HPDE6-E6E7 (cell line): ENCODE results near the gene WBP4.
"Not testable (repeated sequence)": the region's sequence is repeated elsewhere in the genome, so short reads cannot be mapped to it uniquely, and the experiment has no call there.

Experiments used
- DNase-seq: peaks from one replicate; pipeline ENCODE4 v3.0.0; 2011; ENCODE audit warnings: missing footprints; ENCODE audit errors: extremely low spot score

Gene WBP4, protein sequence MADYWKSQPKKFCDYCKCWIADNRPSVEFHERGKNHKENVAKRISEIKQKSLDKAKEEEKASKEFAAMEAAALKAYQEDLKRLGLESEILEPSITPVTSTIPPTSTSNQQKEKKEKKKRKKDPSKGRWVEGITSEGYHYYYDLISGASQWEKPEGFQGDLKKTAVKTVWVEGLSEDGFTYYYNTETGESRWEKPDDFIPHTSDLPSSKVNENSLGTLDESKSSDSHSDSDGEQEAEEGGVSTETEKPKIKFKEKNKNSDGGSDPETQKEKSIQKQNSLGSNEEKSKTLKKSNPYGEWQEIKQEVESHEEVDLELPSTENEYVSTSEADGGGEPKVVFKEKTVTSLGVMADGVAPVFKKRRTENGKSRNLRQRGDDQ

DNA sequence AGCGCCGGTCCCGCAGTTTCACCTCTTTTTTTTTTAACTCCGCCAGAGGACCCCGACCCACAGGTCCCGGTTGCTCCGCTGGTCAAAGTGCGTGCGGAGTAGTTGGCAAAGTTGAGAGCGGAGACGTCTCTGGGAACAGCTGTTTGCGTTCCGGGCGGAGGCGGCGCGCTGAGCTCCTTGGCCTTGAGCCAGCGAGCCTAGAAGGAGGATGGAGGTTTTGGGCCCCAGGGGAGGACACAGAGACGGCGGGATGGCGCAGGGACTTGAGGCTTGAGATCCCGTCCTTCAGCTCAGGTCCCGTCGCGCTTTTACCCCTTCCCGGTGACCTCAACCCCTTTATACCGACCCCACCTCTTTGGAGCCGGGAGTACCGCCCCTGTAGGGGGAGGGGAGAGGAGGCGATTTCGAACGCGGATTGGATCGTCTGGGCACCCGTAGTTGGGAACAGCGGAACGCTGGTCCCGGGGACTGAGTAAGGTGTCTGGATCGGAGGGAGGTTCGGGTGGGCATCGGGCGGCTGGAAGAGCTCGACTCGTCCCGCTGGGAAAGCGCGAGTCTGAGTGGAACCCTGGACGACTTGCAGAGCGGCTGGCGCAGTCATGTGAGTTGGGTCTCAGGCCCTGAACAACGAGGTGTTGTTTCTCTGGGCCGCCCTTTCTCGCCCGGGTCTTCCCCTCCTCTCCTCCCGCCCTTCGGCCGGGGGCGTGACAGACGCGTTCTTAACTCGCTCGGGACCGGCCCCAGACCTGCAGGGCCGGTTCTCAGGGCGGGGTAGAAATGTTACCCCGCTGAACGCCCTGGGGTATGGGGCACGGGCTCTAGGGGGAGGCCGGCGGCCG, at the start of gene WBP4:
TSS of gene WBP4 (plus strand) at position 435 of the 839 bp plus-strand sequence. CDS start at position 600, 165 bp downstream.
- peak; percentile 47 for DNase-seq

DNA sequence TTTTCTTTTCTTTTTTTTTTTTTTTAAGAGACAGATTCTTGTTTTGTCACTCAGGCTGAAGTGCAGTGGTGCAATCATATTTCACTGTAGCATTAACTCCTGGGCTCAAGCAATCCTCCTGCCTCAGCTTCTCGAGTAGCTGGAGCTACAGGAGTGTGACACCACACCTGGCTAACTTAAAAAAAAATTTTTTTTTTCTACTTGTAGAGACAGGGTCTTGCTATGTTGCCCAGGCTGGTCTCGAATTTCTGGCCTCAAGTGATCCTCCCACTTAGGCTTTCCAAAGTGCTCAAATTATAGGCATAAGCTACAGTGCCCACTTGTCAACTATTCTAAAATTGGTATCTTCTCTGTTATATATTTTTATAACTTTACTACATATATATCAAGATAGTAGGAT, 48.8 kb upstream of the WBP4 start:
- no peak for DNase-seq

DNA sequence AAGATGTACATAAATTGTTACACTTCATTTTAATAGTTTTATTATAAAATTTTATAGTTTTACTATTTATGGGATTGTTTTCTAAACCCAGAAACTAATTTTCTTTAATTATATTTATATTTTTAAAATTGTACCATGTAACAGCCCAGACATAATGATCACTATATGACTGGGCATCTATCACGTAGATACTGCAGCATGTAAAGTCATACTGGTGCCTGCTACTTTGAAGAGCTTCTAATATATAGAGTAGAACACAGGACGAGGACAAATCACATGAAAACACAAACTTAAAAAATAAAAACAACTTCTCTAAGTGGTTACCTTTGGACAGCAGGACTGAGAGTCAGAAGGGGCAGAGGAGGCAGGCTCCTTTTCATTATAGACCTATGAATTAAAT, 47.5 kb upstream of the WBP4 start:
- no peak for DNase-seq

DNA sequence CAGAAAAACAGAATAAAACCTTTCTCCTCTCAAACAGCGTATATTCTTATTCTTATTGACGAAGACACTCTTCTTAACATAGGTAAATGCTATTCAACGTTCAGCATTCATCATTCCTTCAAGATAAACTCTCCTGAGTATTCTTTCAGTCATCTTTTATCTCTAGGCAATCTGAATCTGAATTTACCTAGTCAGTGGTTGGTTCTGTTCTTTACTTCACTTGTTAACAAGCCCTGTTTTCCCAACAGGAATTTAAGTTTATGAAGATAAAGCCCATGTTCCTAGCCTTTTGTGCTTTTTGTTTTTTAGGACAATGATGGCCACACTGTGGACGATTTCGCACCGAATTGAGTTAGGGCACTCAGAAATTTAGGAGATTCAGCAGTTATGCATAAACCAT, 45.4 kb upstream of the WBP4 start:
- no peak for DNase-seq

DNA sequence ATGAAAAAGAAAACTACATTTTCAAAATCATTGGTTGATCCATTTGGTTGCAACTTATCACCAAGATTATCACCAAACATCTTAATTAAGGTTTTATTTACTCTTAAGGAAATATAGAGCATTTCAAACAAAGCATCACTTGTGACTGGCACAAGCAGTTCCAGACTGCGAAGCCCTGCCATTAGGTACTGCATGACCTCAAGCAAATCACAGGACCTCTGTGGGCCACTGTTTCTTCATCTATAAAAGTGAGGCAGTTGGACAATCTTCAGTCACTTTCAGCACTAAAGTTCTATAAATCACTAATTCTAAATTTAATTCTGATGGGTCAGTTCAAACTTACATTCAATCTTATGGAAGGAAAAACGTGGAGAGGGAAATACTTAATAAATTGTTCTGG, 44.1 kb upstream of the WBP4 start:
- no peak for DNase-seq

DNA sequence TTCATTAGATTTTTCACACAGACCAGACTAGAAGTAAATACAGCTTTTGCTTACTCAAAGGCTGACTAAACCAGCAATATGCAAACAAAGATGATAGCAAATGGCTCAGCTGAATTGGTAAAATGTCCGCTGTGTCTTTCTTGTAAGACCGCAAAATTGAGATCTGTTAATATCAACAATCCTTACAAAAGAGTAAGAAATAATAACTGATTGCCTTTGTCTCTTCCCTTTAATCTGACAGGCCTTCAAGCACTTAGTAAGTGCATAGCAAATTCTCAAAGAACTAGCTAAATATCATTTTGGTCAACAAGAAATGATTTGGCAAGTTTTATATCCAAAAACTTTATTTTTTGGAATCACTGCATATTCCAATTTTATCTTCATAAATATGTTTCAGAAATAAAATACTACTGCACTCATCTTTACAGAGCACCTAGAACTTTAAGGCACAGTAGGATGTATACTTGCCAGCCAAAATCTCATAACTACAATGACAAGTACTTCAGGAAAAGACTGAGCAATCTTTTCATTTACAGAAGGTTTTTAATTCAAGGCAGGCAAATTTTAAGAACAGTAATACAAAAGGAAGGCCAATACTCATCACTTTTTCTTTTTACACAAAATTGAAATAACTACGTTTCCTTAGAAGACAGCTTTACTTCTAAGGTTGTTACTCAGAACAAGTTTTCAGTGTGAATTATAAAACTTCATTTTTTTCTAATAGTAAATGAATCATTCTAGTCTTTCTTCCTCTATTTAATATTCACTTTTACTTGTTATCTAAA, 43.3 kb upstream of the WBP4 start:
- no peak for DNase-seq

DNA sequence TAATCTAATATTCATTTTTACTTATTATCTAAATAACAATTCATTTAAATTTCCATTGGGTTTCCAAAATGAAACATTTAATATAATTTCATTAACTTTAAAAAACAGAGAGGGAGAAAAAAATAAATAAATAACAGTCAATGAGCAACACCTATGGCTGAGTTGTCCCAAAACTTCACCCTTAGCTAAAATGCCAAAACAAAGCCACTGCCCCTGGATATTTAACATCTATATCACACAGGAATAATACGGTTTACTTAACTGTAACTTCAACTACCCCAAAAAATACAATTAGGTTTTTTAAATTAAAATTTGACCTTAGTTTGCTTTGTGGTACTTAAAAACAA, 42.7 kb upstream of the WBP4 start:
- no peak for DNase-seq

DNA sequence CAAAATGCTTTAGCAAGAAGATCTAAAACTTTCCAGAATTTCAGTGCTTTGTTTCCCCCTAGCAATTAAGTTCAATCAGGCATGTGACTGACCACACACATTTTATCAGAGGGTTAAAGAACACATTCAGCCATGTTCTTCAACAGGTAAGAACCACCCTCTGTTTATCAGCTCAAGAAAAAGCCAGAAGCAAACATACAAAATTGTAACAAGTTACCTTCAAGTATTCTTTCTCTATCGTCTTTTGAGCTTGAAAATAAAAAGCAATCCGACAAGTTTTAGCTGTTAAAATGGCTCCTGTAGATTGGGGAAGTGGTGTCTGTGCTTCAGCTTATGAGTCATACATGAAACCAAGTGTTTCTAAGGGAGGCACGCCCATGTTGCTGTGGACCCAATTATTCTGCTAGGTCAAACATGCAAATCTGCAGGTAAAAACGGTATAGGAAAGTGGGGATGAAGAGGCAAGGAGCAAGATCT, 42.3 kb upstream of the WBP4 start, which contains the start of gene ELF1:
TSS of gene ELF1 (minus strand) at position 306 of the 477 bp plus-strand sequence. CDS start 37,262 bp downstream, outside the sequence.
- peak; percentile 37 for DNase-seq

DNA sequence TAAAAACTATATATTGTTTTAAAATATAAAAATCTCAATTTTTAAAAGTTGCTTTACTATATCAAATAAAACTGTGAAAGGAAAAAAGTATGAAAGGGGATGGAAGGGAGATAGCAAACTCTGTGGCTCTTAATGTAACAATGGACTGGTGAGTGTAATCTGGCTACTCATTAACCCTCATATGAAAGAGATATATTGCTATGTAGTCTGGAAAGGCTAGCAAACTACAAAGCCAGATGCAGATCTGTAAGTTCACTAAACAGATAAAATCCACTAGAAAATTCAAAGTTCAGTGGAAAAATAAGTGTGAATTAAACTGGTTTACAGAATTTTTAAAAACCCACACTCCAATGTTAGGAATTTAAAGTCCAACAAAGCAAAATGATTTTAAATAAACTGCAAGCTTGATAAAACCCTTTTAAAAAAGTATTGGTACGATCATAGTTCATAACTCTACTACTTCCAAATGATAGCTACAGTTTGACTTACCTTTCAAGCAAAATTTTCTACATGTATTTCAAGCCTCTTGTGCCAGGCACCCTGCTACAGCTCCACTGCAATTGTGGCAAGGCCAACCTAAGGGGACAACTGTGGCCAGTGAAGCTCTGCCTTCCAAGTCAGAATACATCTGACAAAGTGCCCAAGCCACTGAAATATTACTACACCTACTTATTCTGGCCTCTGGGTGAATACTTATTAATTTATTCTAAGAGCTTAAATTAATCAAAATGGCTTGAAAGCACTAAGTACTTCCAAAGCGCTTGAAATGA, 41.5 kb upstream of the WBP4 start:
- DNase-seq: no peak

DNA sequence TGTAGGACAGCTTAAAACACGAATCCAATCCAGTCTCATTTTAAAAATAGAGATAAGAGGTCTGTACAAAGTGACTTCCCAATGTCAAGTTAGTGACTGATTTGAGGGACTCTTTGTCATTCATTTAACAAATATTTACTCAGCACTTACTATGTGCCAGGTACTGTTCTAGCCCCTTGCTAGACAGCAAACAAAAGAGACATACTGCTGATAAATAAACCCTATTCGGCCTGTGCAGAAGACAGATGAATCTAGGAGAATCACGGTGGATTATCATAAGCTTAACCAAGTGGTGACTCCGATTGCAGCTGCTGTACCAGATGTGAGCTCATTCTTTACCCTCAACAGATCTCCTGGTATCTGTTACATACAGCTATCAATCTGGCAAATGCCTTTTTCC, 35.8 kb upstream of the WBP4 start:
- no peak for DNase-seq

DNA sequence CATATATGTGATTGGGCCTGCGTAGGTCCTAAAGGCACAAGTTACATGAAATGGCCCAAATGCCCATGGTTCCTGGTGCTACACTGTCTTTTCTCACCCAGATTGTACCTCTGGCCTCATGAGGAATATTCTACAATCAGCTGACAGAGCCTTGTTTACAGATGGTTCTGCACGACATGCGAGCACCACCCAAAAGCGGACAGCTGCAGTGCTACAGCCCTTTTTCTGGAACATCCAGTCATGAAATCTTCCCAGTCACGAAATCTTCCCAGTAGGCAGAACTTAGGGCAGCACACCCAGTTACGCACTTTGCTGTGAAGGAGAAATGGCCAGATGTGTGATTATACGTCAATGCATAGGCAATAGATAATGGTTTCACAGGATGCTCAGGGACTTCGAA, 34.5 kb upstream of the WBP4 start:
- DNase-seq: no peak

DNA sequence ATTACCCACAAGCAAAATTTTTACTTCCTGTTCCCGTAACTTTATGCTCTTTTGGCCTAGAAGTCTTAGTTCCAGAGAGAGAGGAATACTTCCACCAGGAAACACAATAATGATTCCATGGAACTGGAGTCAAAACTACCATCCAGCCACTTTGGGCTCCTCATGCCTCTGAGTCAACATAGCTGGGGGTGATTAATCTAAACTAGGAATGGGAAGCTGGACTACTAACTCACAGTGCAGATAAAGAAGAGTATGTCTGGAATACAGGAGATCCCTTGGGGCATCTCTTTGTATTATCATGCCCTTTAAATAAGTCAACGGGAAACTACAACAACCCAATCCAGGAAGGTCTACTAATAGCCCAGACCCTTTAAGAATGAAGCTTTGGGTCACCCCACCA, 33.3 kb upstream of the WBP4 start:
- DNase-seq: no peak

DNA sequence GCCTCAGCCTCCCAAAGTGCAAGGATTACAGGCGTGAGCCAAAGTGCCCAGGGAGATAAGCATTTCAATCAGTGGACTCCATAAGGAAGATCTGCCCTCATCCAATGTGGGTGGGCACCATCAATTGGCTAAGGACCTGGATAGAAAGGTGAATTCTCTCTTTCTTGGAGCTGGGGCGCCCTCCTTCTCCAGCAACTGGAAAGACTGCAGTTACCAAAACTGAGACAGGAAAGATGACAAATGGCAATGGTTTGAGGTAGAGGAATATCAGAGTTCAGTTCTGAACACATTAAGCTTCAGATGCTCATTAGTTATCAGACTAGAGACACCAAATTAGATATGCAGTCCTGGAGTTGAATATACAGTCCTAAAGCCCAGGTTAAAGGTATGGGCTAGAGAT, 31.7 kb upstream of the WBP4 start:
- no peak for DNase-seq

DNA sequence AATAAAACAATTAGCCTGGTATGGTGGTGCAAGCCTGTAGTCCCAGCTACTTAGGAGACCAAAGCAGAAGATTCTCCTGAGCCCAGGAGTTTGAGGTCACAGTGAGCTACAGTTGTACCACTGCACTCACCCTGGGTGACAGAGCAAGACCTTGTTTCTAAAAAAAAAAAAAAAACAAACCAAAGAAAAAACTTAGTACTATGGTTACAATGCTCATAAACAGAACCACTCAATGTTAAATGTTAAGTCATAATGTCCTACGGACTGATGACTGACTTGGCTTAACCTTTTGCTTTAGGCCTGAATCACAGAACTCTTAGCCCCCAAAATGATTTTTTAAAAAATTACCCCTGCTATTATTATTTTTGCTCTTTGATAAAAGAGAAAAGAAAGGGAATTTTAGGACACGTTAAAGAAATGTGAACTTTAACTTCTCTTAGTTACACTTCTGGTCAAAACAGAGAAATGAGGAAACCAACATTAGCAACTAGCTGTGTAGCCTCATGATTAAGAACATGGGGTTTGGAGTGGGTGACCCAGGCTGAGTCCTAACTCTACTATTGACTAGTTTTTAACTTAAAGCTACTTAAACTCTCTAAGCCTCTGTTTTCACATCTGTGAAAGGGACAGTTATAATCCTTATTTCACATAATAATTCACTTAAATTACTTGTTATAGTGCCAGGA, 28.5 kb upstream of the WBP4 start:
- DNase-seq: no peak

DNA sequence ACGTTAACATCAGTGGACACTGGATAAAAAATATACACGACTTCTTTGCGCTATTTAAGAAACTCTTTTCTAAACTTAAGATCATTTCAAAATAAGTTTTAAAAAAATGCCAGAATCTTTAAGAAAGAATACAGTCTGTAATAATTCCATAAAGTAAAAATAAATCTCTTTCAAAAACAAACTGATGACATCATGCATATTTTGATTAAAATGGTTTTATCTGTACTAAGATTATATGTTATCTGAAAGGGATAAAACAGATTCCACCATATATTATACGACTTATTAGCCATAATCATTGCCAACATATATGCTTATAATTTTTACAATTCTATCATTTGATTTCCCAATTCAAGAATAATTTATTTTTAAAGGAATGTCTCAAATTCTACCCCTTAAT, 26.9 kb upstream of the WBP4 start:
- no peak for DNase-seq

DNA sequence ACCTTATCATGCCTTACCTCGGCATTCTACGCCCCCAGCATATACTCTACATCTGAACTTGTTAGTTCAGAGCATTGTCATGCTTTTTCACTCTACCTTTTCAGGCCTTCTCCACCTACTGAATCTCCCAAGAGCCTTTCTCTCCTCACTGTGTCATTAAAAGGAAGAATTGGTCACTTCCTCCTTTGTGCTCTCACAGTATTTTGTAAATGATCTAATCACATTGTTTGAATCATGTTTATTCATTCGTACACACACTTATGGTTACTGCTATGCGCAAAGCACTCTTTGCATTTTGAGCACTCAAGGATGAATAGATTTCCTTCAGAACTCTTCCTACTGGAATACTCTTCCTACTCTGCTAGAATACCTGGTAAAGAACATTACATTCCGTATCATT, 26.4 kb upstream of the WBP4 start:
- DNase-seq: no peak

DNA sequence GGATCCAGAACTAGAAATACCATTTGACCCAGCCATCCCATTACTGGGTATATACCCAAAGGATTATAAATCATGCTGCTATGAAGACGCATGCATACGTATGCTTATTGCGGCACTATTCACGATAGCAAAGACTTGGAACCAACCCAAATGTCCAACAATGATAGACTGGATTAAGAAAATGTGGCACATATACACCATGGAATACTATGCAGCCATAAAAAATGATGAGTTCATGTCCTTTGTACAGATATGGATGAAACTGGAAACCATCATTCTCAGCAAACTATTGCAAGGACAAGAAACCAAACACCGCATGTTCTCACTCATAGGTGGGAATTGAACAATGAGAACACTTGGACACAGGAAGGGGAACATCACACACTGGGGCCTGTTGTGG, 24.8 kb upstream of the WBP4 start:
- DNase-seq: not testable (repeated sequence)

DNA sequence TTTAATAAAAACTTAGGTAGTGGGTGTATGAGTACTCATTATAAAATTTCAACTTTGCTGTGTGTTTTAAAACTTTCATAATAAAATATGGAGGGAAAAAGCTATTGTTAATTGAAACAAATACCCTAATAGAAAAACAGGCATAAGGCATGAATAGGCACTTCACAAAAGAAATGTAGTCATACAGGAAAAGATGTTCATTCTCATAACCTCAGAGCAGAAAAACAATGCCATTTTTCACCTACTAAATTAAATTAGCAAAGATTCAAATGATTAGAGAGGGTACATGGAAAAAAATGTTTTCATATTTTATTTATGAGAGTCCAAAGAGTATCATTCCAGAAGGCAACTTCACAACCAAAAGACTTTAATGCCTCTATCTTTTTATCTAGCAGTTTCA, 21.6 kb upstream of the WBP4 start:
- no peak for DNase-seq

DNA sequence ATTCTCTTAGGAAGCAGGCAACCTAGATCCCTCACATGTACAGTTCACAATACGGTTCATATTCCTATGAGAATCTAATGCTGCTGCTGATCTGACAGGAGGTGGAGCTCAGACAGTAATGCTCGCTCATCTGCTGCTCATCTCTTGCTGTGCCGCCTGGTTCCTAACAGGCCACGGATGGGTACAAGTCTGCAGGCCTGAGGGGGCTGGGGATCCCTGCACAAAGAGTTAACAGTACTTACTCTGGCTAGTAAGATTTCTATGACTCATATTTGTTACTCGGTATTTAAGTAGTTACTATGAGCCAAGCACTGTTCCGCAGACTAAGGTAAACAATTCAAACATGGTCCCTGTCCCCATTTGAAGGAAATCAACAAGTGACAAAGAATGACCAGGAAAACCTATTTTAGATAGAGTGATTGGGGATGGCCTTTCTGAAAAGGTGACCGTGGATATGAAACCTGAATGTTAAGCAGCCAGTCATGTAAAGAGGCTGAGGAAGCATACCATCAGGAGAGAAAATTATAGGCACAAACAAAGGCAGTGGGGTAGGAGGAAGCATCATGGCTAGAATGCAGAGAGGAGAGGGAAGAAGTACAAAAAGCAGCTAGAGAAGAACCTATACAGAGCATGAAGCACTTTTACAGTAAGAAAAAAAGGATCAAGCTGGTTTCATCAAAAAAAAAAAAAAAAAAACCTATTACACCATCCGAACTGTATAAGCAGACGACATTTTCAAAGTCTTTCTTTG, 20.6 kb upstream of the WBP4 start:
- DNase-seq: no peak

DNA sequence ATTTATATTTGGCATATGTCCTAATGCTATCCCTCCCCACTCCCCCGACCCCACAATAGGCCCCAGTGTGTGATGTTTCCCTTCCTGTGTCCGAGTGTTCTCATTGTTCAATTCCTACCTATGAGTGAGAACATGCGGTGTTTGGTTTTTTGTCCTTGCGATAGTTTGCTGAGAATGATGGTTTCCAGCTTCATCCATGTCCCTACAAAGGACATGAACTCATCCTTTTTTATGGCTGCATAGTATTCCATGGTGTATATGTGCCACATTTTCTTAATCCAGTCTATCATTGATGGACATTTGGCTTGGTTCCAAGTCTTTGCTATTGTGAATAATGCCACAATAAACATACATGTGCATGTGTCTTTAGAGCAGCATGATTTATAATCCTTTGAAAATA, 18.9 kb upstream of the WBP4 start:
- not testable (repeated sequence) for DNase-seq
